ENCODE data around the gene NYAP1. TPM values are rescaled to one million over a fixed set of nuclear protein-coding genes. Genes with fewer than 3 reads are reported as not detected.

NYAP1 gene
- total RNA-seq, 3 donors from 2014 or later (not counting 1 experiment from before 2014, with no cell fraction given): 0.12 to 0.13 TPM; not detected in 1

DNA sequence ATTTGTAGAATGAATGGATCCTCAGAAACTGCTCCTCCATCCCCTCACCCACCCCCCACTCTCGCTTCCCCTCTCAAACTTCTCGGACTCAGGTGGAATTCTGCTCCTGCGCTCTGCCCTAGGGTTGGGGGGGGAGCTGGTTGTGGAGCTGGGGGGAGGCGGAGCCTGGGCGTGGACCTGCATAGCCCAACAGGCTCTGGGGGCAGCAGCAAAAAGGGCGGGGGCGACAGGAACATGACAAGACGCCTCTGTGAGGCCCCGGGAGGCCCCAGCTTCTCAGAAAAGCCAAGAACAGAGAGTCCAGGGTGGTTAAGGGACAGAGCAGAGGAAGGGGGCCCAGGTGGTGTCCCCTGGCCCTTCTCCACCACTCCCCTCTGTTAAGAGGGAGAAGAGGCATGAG lies 8.2 kb upstream of the NYAP1 start:
- DNase-seq: no peak
- Mint-ChIP-seq H3K27me3 (ENCODE audit: low read depth in 2 of 2) (peaks cover 0 to 2% of the 10 kb centered on the region in 2 donors), H3K9me3 (no peaks in the 10 kb centered on the region), H3K4me1 (peaks cover 19 to 54% of the 10 kb centered on the region in 2 donors), H3K4me3 (peak overlapping the region; percentile 90), H3K27ac (peak overlapping the region; percentile 78 to 80), H3K36me3 (no peaks in the 10 kb centered on the region)
- Histone ChIP-seq H3K27ac (ENCODE audit: low read length) (peak overlapping the region; percentile 11), H3K27me3 (ENCODE audit: control insufficient read depth, insufficient read depth, low read length) (no peaks in the 10 kb centered on the region), H3K4me1 (ENCODE audit: control insufficient read depth, insufficient read depth, low read length) (peaks cover 49% of the 10 kb centered on the region), H3K36me3 (ENCODE audit: control insufficient read depth, insufficient read depth, low read length) (peaks cover 47% of the 10 kb centered on the region), H3K4me3 (ENCODE audit: low read length) (no peak overlapping the region), H3K9me3 (ENCODE audit: control insufficient read depth, insufficient read depth, low read length) (no peaks in the 10 kb centered on the region)
- intact Hi-C loops (cut with micrococcal nuclease): loop anchor here (5.0 to 10.0 kb wide), 3 partner anchors 72 to 379 kb away; partner anchors contain the start of genes GIGYF1 and SLC12A9
- 35% methylated on average over 8 of the region's 9 CpGs for WGBS (ENCODE audit: insufficient coverage)
- TF ChIP-seq, protein P1, sequence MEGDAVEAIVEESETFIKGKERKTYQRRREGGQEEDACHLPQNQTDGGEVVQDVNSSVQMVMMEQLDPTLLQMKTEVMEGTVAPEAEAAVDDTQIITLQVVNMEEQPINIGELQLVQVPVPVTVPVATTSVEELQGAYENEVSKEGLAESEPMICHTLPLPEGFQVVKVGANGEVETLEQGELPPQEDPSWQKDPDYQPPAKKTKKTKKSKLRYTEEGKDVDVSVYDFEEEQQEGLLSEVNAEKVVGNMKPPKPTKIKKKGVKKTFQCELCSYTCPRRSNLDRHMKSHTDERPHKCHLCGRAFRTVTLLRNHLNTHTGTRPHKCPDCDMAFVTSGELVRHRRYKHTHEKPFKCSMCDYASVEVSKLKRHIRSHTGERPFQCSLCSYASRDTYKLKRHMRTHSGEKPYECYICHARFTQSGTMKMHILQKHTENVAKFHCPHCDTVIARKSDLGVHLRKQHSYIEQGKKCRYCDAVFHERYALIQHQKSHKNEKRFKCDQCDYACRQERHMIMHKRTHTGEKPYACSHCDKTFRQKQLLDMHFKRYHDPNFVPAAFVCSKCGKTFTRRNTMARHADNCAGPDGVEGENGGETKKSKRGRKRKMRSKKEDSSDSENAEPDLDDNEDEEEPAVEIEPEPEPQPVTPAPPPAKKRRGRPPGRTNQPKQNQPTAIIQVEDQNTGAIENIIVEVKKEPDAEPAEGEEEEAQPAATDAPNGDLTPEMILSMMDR (IDR thresholded peaks at IDR 0.05): no peak
- ATAC-seq: no peak

DNA sequence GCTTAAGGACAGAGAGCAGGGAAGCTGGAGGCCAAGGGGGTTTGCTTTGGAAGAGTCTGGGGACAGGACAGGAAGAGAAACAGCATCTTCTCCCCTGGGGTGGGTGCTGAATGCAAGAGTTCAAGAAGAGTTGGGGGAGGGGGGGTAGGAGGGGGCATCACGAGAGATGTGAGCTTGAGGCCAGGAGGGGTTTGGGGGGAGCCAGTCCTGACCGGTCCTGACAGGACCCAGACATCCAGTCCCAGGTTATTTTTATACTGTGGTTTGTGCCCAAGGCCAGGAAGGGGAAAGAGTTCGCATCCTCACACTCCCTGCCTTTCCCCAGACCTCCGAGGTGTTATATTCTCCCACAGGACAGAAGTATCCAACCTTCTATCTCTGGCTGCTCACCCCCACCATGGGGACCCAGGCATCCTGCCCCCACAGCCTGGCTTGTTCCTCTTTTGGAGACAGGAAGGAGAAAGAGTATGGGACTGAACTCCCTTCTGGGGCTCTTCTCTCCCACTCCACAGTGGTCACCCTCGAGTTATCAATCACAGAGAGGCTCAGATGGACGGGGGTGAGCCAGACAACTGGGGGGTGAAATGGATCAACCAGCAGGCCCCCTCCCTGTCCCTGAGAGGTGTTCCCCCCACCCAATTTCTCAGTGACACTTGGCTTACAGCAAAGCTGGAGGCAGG lies 7.5 kb upstream of the NYAP1 start:
- H3K4me1 Mint-ChIP-seq: peaks cover 19 to 49% of the 10 kb centered on the region in 2 donors
- no peaks in the 10 kb centered on the region for H3K9me3 Mint-ChIP-seq
- intact Hi-C loops (cut with micrococcal nuclease): loop anchor here (5.0 to 10.0 kb wide), 3 partner anchors 71 to 379 kb away; partner anchors contain the start of genes GIGYF1 and SLC12A9

DNA sequence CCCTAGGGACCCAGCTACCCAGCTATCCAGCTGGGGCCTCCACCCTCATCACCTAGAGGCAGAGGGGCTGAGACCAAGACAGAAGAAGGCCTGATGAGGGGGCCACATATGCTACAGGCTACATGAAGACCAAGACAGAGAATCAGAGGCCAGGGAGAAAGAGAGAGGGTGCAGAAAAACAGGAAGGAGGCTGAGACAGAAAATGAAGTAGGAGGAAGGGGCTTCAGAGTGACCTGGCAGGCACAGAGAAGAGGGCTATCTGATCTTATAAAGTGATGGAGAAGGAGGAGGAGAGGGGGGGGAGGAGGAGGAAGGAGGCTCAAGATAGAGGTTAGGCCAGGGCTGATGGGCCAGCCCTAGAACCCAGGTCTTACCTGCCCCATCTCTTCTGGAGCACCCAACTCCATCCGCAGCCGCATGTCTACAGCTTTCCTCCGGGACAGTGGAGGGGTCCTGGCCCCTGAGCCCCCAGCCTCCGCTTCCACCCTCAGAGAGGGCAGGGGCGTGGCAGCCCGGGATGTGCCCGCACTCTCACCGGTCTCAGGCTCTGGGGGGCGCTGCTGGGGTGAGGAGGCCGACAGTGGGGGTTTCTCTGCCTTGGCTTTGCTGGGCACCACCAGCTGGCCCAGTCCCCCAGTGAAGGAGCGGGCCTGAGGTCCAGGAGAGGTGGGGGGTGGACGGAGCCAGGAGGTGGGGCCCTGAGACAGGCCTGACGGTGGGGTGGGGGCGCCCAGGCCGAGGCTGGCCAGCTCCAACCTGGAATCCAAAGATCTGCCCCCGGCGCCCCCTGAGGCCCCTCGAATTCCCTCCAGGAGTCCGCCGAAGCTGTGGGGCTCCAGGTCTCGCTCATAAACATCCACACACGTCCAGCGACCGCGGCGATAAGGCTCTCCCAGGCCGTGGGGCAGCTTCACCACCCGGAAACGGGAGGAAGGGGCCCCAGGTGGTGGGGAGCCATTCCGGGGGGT lies 6.5 kb upstream of the NYAP1 start:
- DNase-seq (peak in 1 of 2 donors; percentile 59), ATAC-seq (no peak)
- intact Hi-C loops (cut with micrococcal nuclease): loop anchor here (5.0 to 10.0 kb wide), 3 partner anchors 70 to 378 kb away; partner anchors contain the start of genes GIGYF1 and SLC12A9
- Mint-ChIP-seq H3K27ac (peak overlapping the region; percentile 78 to 80), H3K27me3 (ENCODE audit: low read depth in 2 of 2) (peaks cover 0 to 2% of the 10 kb centered on the region in 2 donors), H3K9me3 (no peaks in the 10 kb centered on the region), H3K36me3 (no peaks in the 10 kb centered on the region), H3K4me1 (peaks cover 19 to 44% of the 10 kb centered on the region in 2 donors), H3K4me3 (peak overlapping the region; percentile 90)
- Histone ChIP-seq H3K4me3 (ENCODE audit: low read length) (peak overlapping the region; percentile 61), H3K27me3 (ENCODE audit: control insufficient read depth, insufficient read depth, low read length) (no peaks in the 10 kb centered on the region), H3K4me1 (ENCODE audit: control insufficient read depth, insufficient read depth, low read length) (peaks cover 50% of the 10 kb centered on the region), H3K36me3 (ENCODE audit: control insufficient read depth, insufficient read depth, low read length) (peaks cover 38% of the 10 kb centered on the region), H3K27ac (ENCODE audit: low read length) (peak overlapping the region; percentile 42), H3K9me3 (ENCODE audit: control insufficient read depth, insufficient read depth, low read length) (no peaks in the 10 kb centered on the region)
- TF ChIP-seq, protein P1 (IDR thresholded peaks at IDR 0.05): no peak
- 6% methylated on average over 30 of the region's 30 CpGs for WGBS (ENCODE audit: insufficient coverage)

More for the DNA sequence above, 7.5 kb upstream of the NYAP1 start:
- Histone ChIP-seq H3K27me3 (ENCODE audit: control insufficient read depth, insufficient read depth, low read length) (no peaks in the 10 kb centered on the region), H3K4me1 (ENCODE audit: control insufficient read depth, insufficient read depth, low read length) (peaks cover 49% of the 10 kb centered on the region), H3K27ac (ENCODE audit: low read length) (peak overlapping the region; percentile 42), H3K9me3 (ENCODE audit: control insufficient read depth, insufficient read depth, low read length) (no peaks in the 10 kb centered on the region), H3K4me3 (ENCODE audit: low read length) (peak overlapping the region; percentile 61), H3K36me3 (ENCODE audit: control insufficient read depth, insufficient read depth, low read length) (peaks cover 43% of the 10 kb centered on the region)
- 8% methylated on average over 5 of the region's 6 CpGs for WGBS (ENCODE audit: insufficient coverage)
- H3K27me3 Mint-ChIP-seq (ENCODE audit: low read depth in 2 of 2): peaks cover 0 to 2% of the 10 kb centered on the region in 2 donors
- ATAC-seq (no peak), DNase-seq (no peak)
- peak overlapping the region; percentile 78 to 80 for H3K27ac Mint-ChIP-seq
- H3K36me3 Mint-ChIP-seq: no peaks in the 10 kb centered on the region
- TF ChIP-seq, protein P1 (IDR thresholded peaks at IDR 0.05): no peak
- peak overlapping the region; percentile 90 for H3K4me3 Mint-ChIP-seq
